NCI-H128 (cell line): Measurements from ENCODE around the gene TRPM3.

Experiments
- DNase-seq: peaks from one replicate; lab custom pipeline; 2025; ENCODE audit not compliant: unreplicated experiment; lab: John Stamatoyannopoulos, UW

Gene TRPM3

DNA sequence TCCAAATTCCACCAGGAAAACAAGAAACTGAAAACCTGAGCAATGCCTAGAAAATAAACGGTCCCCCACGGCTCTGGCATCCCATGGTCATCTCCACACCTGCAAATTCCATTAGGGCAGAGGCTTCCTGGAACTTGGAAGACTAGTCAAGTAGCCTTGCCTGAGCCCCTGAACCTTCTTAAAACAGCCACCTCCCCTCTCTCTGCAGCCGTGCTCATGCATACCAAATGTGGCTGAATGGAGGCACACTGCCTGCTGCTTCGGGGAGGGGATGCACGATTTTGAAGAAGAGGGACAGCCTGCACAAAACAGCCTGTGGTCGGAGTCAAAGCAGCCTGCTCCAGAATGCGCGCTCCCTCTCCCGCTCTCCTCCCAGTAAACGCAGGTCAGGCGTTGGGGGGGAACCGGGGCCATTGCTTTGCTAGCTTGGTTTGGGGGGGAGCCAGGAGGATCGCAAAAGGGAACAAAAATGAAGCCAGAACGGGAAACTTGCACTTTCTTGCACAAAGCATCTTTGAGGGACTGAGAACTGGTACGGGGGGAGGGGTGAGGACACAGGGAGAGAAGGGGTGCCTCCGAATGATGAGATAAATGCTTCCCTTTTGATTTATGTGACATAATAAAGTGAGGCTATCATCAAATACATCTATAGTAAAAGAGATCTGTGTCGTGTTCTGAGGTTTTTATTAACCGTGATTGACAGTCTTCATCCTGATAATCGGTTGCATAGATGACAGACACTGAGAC lies at the start of gene TRPM3:
Gene TRPM3 (minus strand): TSS at position 347 of the 747 bp plus-strand sequence. CDS start 267 bp downstream, at position 80.
- no peak for DNase-seq

DNA sequence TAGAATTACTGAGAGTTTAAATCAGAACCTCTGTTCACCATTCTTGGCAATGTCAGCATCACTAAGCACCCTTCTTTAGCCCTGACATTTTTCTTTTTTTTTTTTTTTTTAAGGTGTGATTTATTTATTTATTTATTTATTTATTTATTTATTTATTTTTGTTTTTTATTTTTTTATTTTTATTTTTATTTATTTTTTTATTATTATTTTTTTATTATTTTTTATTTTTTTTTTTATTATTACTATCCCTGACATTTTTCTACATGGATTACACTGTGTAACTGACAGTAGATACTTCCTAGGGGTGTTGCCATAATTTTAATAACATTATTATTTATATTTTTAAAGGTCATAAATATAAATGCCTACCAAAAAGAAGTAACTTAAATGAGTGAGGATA lies 47.0 kb upstream of the TRPM3 start:
- no peak for DNase-seq

DNA sequence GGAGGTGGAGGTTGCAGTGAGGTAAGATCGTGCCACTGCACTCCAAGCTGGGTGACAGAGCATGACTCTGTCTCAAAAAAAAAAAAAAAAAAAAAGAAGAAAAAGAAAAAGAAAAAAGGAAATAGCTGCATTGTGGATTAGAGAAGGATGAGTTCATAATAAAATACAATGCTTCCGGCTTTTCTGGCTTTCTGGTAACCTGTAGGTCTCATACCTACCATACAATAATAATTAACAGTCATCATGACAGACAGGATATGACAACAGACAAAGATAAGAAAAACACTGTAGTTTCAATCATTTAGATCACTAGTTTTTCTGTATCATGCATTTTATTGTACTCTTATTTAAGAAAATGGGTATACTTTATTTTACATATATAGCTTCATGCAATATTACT lies 40.7 kb upstream of the TRPM3 start:
- DNase-seq = no peak

DNA sequence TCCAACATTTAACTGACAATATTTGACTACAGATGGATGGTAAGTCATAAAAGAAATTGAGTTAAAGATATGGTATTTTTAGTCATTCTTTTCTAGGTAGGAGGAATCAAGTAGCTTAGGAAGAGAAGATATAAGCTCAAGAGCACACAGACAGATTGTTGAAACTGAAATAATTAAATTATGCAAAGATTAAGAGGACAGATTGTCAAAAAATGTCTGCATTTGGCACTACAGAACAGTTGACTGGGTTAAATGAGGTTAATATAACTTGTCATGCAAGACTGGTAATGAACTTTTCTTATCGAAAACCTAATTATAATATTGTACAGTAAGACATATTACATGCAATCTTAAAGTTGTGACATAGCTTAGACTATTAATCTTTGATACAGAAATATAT lies 36.3 kb upstream of the TRPM3 start:
- DNase-seq = no peak

DNA sequence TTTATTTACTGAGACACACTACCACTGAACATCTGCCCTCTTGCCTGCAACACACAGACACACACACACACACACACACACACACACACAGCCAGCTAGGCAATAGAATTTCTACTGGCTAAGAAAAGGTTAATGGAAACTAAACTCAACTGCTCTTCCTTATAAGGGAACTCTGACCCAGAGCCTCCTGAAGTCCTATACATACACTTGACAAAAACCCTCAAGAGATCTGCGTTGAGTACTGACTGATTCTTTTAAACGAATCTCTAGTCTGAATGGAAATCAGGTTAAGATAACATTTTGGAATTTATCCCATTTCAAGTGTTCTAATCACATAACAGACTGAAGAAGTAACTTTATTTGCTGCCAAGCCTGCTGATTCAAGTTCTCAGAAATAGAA lies 25.9 kb upstream of the TRPM3 start:
- DNase-seq = no peak

DNA sequence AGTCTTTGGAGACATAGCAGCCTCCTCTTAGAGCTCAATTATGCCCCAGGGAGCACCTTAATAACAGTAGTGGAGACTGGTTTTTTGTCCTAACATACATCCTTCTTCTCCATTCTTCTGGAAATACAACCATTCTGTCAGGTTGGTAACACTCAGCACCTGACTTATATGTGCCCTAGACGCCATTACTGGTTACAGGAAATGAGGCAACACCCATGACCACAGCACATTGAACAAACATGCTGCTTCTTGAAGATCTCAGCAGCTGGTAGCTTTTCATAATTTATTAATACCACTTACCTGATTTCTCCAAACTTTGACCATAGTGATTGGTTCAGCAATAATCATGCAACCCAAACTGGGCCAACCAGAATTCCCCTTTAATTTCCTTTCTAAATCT lies 25.1 kb upstream of the TRPM3 start:
- no peak for DNase-seq

DNA sequence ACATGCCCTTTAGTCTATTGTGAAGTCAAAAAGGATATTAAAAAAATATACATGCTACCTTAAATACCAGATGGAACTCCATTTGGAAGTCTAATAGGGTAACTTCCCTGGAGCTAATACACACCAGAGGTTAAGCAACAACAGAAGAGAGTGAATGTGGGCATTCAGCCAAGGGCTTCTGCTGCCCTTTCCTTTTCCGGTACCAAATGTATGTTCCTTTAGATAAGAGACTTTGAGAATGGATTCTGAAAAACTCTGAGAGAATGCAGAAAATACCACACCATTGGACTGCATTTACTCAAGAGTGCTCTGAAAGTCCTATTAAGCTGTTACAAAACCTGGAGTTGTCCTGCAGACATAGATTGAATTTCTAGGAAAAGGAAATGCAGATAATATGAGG lies 23.8 kb upstream of the TRPM3 start:
- DNase-seq = no peak

DNA sequence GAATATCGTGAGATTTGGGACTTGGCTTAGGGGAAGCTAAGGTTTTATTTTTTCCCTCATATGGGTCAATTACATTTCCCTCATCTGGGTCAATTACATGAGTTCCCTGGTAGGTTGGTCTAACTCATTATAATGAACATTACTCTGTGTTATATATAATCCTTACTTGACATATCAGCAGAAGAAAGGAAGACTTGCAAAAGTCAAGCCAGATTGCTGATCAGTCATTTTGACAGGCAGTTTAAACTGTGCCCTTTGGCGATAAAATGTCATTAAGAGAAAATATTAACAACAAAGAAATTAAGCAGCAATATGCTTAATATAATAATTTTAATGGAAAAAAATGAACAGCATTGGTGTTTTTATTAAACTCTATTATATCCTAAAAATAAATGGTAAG lies 23.1 kb upstream of the TRPM3 start:
- no peak for DNase-seq

DNA sequence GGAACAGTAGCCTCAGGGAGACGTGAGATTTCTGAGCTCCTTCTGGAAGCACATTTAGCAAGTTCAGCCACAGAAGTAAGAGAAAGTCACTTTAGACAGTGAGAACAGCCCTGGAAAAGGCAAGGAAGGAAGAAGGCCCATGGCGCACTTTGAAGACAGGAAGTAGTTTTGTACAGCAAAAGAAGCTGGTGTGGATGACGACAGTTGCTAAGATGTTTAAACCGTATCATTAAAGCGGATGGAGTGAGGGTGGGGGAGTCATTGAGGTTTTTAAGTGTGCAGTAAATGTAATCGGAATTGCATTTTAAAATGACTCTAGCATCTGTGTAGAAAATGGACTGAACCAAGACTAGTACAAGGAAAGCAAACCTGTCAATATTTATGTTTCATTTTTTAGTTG lies 15.3 kb upstream of the TRPM3 start:
- no peak for DNase-seq

DNA sequence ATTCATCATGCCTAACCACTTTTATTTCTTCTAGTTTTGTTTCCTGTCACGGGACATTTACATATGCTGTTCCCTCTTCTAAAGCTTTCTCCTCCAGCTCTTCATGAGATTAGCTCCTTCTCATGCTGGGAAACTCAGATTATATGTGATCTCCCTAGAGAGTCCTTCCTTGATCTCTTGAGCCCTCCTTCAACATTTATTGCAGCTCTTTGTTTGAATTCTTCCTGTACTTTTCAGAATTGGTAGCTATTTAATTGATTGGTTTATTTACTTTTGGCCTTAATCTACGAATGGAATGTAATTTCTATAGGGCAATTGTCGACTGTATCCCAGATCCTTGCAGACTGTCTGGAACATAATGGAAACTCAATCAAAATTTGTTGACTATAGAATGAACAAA lies 9.7 kb upstream of the TRPM3 start:
- DNase-seq = no peak

DNA sequence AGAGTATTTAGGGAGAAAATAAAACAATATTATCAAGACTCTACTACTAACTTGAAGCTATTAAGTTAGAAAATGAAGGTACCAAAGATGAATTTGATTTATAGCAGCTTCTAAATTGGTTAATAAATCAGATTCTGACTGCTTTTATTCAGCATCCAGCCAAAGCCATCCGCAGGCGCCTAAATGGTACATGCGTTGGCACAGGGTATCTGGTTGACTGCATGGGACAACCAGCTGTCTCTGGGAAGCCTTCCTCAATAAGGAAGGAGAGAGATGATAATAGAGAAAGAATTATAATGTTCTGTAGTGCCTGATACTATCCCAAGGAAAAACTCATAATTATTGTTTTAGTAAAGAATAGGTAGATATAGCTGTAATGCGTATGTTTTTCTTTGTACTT lies 9.1 kb upstream of the TRPM3 start:
- no peak for DNase-seq

DNA sequence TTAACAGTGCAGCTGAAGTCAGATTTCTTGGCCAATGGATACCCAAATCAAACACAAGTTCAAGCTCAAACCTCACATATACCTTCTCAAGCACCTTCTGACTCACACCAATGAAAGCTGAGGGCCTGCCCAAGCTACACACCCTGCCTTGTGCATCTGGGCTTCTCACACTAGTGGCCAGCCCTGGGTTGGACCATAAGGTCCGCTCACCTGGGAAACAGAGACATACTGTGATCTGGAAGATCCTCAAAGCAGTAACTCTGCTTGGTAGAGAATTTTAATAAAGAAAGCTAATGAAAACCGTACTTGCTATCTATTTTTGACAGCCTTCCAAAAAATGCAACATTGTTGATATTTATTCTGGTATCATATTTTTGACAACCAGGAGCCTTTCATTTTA lies 7.4 kb upstream of the TRPM3 start:
- no peak for DNase-seq

DNA sequence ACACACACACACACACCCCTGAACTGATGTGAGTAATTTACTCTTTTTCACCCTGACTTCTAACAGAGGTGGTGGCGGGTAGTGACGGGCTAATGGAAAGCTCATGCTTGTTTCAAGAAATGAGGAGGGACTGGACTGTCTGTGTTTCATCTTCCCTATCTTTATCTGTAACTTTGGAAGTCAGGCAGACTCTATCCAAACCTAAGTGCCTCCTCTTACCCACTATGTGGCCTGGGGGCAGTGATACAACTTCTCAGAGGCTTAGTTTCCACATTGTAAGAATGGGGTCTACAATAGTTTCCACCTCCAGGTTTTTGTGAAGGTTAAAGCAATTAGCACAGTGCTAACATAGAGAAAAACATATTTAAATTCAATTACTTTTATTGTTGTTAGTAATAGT lies 5.9 kb upstream of the TRPM3 start:
- DNase-seq = no peak

DNA sequence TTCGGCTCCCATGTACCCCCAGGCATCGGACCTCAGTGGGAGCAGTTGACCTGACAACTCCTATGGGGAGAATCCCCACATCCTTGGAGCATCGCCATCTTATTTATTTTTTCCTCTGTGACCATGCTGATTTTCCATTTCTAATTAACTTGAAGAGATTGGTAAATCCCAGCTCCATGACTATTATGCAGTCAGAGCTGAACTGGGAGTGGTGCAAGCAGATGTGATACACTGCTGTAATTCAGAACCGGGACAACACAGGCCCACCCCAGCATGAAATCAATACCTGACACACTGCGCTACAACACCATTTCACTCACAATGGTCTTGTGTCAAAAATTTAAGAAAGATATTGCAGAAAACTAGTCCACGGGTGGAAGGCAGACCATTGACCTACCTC lies 1.0 kb upstream of the TRPM3 start:
- DNase-seq = no peak

DNA sequence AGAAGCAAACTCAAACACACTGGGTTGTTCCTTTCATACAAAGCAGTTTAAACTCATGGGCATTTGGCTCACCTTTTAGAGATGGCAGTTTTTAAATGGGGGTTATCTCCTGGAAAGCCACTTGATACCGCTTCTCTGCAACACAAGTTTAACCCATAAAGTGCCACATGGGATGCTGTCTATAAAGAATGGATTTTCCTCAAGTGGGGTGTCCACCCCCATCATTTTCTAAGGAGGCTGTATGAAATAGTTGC lies 528 bp upstream of the TRPM3 start:
- DNase-seq = no peak

DNA sequence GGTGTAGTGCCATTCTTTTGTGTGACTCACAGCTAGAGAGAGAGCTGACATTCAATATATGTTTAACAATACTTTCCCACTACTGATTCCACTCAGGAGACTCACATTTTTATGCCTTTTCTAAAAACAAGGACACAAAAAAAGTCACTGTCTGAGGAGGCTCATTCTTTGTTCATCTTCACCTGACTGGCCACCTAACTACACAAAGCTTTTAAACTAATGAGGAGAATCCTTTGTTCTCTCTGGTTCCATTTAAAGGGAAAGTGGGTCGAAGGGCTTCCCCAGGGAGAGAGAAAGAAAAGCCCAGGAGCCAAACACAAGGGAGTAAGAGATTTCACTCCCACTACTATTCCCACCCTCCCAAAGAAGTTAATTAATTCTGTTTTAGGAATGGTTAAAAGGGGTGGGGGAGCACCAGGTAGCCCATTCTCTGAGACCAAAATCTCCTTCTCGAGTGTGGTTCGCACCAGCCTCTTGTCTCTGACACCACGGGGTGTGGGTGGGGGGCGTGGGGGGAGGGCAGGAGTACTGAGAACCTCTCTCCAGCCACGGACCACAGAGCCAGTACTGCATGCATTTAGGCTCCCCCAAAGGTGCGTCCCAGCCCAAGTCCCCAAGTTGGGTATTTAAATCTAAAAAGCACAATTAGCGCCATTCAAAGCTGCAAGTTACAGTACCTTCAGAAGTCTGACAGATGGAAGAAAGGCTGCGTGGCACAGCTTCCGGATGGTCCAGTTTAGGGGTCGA lies 747 bp downstream of the TRPM3 start:
- DNase-seq = peak; percentile 38

DNA sequence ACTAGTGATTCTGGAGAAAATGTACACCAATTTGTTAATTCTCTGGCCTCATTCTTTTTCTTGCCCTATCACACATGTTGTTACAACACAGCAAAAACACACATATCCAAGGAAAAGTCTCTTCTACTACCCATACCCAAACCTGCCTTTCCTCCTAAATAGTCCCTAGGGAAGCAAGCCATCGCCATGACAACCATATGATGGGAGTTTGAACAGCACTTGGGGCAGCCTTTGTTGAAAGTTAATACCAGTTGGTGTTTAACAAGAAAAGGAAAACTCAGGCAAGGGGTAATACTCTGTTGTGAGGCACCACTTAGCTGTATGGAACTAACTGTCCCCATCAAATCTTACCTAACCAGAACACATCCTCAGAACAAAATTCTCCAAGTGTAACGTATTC lies 1.7 kb downstream of the TRPM3 start:
- no peak for DNase-seq

DNA sequence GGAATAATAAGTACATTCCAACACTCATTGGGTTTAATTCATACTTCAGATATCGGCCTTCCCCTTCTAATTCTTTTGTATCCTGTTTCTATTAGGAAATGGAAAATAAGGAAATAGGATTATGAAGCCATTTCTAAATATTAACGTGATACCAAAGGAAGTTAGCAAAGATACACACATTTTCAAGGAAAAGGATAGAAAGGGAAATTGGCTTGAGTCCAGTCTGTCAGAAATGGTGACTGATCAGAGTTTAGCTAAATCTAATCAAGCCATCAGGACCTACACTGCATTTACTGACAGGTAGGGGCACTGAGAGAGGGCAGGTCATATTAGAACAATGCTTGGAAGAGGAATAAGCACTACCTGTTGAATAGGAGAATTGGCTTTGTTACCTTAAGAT lies 3.1 kb downstream of the TRPM3 start:
- no peak for DNase-seq

DNA sequence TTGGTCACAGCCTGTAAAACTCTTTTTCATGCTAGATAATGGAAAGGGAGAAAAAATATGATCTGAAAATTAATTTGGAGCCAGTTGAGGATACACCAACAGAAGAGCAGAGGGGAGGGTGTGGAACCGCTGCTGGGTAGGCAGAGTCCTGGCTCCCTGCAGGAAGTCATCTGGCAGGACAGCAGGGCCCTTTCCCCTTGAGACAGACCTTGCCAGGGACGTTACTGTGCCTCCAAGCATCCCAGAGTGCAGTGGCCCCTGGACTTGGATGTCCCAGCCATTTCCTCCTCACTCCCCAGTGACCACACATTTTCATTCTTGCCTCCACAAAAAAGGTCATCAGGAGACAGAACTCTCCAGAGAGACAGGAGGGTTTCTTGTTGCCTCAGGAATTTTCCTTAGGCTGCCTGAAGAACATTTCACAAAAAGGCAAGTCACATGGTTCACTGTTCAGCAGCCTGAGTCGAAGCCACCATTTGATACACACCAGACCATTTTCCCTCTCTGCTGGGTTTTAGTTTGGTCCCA lies 5.9 kb downstream of the TRPM3 start:
- DNase-seq = no peak

DNA sequence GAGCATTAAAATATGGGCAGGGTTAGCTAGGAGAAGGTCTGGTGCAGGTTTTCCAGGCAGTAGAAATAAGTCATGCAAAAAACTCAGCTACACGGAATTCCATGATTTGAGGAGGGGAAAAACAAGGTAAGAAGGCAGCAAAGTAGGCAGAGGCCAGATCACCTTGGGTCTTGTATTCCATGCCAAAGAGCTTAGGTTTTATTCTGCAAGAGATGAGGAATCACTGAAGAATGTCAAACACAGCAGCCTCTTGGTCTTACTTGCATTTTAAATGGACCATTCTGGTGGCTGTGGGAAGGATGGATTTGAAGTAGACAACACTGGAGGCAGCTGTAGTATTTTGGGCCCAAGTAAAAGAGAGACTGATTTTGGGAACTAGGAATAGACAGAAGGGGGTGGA lies 8.6 kb downstream of the TRPM3 start:
- DNase-seq = no peak

DNA sequence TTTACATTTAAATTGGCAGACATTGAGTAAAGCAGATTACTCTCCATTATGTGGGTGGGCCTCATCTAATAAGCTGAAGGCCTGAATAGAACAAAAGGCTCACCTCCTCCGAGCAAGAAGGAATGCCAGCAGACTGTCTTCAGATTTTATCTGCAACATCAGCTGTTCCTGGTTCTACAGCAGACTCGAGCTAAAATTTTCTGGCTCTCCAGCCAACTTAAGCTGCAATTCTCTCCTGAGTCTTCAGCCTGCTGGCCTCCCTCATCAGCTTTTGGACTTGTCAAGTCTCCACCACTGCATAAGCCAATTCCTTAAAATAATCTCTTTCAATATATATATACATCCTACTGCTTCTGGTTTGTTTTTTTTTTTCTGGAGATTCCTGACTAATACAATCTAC lies 12.5 kb downstream of the TRPM3 start:
- no peak for DNase-seq

DNA sequence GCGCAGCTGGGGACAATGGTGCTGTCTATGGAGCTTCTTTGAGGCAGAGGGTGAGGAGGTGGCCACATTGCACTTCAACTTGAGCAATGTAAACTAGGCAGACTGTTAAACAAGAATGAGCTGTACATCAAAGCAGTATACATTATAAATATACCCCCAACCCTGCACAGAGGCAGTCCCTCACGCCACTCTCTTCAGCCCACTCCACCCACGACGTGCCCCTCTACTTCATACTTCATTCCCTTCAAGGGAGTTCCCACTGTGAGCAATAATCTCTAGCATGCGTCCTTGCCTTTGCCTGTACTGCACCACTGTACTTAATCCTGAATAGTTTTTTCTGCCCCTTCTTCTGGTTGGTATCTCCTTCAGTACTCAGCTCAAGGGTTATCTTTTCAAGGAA lies 14.4 kb downstream of the TRPM3 start:
- no peak for DNase-seq

DNA sequence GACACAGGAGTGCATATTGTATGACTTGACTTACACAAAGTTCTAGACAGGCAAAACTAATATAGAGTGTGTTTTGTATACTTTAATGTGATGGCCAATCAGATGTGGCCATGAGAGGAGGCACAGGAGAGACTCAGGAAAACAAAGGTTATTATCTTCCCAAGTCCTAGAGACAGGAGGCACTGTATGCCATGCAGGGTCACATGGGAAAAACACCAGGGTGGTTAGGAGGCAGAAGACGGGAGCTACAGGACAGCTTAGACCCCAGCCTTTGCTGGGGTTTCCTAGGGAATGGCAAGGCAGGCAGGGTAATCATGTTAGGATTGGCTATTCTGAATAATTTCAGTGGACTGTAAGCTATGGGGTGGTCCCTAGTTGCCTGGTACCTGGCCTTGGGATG lies 16.2 kb downstream of the TRPM3 start:
- no peak for DNase-seq
